Stimulated activated CD4-positive, alpha-beta T cell treated with anti-CD3 and anti-CD28 coated beads, Interleukin-1b, Interleukin-23, amount 100 ng/mL, for 4 hours (primary cell): ENCODE data around the gene PAFAH1B1.
"Not testable (repeated sequence)": the region's sequence is repeated elsewhere in the genome, so short reads cannot be mapped to it uniquely, and the experiment has no call there.

Experiments
- DNase-seq, 2 donors: peaks; one replicate each; pipeline ENCODE4 v3.0.0-alpha.2; 2020; ENCODE audit warnings: low read depth in 2 of 2

Gene PAFAH1B1

DNA sequence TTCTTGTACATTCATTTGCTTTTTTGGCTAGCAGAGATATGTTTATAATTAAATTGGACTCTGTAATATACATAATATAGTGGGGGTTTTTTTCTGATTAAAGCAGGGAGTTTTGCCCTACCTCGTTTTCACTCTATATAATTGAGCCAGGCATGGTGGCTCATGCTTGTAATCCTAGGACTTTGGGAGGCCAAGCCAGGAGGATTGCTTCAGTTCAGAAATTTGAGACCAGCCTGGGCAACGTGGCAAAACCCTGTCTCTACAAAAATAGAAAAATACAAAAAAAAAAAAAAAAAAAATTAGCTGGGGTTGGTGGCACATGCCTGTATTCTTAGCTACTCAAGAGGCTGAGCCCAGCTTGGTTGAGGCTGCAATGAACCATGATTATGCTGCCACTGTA lies 42.2 kb downstream of the PAFAH1B1 start:
- DNase-seq: no peak

DNA sequence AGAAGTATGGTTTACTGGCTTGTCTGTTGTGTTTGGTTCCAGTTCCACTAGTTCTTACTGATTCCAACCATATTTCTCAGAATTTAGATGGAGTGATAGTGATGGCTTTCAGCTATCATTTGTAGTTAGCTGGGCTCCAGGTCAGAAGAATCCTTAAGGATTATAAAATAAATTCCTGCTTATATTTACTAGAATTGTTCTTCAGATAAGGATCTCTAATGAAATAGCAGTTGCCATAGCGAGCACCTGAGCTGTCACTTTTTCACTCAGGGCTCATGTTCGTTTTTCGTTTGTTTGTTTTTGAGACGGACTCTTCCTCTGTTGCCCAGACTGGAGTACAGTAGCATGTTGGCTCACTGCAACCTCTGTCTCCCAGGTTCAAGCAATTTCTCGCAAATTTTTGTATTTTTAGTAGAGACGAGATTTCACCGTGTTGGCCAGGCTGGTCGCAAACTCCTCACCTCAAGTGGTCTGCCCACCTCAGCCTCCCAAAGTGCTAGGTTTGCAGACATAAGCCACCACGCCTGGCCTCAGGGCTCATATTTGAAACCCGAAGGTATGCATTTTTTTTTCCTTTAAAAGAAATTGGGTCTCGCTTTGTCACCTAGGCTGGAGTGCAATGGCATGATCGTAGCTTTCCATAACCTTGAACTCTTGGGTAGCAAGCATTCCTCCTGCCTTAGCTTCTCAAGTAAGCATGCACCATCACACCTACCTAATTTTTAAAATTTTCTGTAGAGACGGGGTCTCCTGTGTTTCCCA lies 42.9 kb downstream of the PAFAH1B1 start:
- no peak for DNase-seq

GRCh38 chr17:2637422-2637821 lies 44.0 kb downstream of the PAFAH1B1 start:
- DNase-seq: no peak

DNA sequence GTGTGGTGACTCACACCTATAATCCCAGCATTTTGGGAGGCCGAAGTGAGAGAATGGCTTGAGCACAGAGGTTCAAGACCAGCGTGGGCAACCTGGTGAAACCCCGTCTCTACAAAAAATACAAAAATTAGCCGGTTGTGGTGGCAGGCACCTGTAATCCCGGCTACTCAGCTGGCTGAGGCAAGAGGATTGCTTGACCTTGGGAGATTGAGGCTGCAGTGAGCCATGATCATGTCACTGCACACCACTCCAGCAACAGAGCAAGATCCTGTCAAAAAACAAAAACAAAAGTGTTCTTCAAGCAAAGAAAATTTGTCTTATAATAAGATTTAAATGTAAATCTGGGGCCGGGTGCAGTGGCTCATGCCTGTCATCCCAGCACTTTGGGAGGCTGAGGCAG lies 51.5 kb downstream of the PAFAH1B1 start:
- DNase-seq: no peak

GRCh38 chr17:2647957-2648356 lies 54.5 kb downstream of the PAFAH1B1 start:
- no peak for DNase-seq

DNA sequence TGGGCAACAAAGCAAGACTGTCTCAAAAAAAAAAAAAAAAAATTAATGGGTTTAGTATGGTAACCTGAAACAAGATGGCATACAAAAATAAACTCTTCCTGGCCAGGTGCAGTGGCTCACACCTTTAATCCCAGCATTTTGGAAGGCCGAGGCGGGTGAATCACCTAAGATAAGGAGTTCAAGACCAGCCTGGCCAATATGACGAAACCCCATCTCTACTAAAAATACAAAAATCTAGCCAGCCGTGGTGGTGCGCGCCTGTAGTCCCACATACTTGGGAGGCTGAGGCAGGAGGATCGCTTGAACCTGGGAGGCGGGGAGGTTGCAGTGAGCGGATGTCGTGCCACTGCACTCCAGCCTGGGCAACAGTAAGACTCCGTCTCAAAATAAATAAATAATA lies 55.7 kb downstream of the PAFAH1B1 start:
- no peak for DNase-seq

DNA sequence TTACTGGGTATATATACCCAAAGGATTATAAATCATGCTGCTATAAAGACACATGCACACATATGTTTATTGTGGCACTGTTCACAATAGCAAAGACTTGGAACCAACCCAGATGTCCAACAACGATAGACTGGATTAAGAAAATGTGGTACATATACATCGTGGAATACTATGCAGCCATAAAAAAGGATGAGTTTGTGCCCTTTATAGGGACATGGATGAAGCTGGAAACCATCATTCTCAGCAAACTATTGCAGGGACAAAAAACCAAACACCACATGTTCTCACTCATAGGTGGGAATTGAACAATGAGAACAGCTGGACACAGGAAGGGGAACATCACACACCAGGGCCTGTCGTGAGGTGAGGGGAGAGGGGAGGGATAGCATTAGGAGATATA lies 59.5 kb downstream of the PAFAH1B1 start:
- DNase-seq: not testable (repeated sequence)

GRCh38 chr17:2655546-2655945 lies 62.1 kb downstream of the PAFAH1B1 start:
- DNase-seq: no peak

DNA sequence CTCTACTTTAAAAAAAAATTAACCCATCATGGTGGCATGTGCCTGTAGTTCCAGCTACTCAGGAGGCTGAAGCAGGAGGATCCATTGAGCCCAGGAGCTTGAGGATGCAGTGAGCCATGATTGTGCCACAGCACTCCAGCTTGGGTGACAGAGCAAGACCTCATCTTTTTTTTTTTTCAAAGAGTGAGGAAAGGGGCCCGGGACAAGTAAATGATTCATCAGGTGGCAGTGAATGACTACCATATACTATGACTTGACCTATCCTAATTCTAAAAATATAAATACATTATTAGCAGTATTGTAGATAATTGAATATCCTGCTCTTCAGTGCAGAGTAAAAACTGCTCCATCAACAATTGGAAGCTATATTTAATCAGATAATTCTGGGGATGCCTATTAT lies 62.8 kb downstream of the PAFAH1B1 start:
- DNase-seq: no peak

- DNase-seq: not testable (repeated sequence)
These were observed 65.9 kb downstream of the PAFAH1B1 start for GRCh38 chr17:2659337-2659736.

DNA sequence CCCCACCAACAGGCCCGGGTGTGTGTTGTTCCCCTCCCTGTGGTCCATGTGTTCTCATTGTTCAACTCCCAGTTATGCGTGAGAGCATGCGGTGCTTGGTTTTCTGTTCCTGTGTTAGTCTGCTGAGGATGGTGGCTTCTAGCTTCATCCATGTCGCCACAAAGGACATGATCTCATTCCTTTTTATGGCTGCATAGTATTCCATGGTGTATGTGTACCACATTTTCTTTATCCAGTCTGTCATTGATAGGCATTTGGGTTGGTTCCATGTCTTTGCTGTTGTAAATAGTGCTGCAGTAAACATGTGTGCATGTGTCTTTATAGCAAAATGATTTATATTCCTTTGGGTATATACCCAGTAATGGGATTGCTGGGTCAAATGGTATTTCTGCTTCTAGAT lies 67.0 kb downstream of the PAFAH1B1 start:
- not testable (repeated sequence) for DNase-seq

DNA sequence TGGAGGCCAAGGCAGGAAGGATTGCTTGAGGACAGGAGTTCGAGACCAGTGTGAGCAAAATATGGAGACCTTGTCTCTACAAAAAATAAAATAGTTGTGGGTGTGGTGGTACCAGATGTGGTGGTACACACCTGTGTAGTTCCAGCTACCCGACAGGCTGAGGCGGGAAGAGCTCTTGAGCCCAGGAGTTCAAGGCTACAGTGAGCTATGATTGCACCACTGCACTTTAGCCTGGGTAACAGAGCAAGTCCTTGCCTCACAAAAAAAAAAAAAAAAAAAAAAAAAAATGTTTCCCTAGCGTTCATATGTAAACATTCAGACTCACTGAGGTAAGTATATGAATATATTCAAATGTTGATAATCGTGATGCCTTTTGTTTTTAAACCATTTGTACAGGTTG lies 78.6 kb downstream of the PAFAH1B1 start:
- no peak for DNase-seq

DNA sequence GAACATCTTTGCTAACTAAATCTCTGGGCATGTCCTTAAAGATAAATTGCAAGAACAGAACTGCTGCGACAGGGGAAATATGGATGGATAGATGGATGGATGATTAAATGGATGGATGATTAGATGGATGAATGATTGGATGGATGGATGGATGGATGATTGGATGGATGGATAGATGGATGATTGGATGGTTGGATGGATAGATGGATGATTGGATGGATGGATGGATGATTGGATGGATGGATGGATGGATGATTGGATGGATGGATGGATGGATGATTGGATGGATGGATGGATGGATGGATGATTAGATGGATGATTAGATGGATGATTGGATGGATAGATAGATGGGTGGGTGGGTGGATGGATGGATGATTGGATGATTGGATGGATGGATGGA lies 85.8 kb downstream of the PAFAH1B1 start:
- DNase-seq: not testable (repeated sequence)

DNA sequence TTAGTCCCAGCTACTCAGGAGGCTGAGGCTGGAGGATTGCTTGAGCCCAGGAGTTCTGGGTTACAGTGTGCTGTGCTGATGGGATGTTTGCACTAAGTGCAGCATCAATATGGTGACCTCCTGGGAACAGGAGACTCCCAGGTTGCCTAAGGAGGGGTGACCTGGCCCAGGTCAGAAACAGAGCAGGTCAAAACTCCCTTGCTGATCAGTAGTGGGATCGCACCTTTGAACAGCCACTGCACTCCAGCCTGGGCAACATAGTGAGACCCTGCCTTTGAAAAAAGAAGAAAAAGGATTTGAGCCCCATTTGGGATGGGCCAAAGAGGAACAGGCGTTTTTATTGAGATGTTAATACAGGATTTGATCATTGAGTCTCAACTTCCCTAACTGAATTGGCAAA lies 87.5 kb downstream of the PAFAH1B1 start:
- DNase-seq: no peak

GRCh38 chr17:2681650-2682049 lies 88.2 kb downstream of the PAFAH1B1 start:
- no peak for DNase-seq

- DNase-seq: no peak
These were observed 88.9 kb downstream of the PAFAH1B1 start for GRCh38 chr17:2682176-2682938.

DNA sequence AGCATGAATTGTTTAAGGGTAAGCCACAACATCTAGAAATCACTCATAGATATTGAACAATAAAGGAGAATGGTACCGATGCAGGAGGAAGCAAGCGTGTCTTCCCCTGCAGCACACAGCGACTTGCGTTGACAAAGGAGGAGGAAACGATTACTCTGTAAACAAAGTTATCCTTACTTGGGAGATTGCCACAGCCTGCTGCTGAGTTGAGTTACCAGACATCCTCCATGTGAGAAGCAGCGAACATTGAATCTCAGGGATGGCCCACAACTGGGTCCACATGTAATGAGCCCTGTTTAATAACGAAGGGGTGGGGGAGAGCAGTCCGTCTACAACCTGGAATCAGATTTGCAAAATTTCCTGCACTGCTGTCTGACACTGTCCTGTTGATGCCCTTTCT lies 90.5 kb downstream of the PAFAH1B1 start:
- DNase-seq: no peak

GRCh38 chr17:2684549-2684948 lies 91.1 kb downstream of the PAFAH1B1 start:
- DNase-seq: no peak

DNA sequence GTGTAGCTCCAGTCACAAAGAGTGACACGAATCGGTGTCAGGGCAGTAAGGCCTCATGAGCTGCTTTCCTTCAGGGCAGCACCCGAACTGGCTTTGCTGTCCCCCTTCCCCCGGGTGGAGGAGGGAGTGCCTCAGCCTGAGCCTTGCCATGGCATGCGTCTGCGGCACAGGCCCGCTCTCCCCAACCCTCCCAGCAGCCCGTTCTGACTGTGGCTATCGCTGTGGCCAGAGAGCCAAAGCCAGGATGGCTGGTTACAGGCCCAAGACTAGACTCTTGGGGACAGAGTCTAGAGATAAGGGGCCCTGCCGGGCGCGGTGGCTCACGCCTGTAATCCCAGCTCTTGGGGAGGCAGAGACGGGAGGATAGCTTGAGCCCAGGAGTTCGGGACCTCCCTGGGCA lies 92.2 kb downstream of the PAFAH1B1 start:
- no peak for DNase-seq

DNA sequence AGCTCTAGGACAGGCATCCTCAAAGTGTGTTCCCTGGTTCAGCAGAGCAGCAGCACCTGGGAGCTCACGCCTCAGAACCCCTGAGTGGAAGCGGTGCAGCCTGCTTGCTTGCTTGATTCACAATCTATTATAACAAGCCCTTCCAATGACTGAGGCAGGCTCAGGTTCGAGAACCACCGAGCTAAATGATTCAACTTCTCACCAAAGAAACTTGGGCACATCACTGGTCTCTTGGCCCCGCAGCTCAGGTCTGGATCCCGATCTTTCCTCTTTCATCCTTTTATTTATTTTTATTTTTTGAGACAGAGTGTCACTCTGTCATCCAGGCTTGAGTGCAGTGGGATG lies 93.6 kb downstream of the PAFAH1B1 start:
- no peak for DNase-seq

DNA sequence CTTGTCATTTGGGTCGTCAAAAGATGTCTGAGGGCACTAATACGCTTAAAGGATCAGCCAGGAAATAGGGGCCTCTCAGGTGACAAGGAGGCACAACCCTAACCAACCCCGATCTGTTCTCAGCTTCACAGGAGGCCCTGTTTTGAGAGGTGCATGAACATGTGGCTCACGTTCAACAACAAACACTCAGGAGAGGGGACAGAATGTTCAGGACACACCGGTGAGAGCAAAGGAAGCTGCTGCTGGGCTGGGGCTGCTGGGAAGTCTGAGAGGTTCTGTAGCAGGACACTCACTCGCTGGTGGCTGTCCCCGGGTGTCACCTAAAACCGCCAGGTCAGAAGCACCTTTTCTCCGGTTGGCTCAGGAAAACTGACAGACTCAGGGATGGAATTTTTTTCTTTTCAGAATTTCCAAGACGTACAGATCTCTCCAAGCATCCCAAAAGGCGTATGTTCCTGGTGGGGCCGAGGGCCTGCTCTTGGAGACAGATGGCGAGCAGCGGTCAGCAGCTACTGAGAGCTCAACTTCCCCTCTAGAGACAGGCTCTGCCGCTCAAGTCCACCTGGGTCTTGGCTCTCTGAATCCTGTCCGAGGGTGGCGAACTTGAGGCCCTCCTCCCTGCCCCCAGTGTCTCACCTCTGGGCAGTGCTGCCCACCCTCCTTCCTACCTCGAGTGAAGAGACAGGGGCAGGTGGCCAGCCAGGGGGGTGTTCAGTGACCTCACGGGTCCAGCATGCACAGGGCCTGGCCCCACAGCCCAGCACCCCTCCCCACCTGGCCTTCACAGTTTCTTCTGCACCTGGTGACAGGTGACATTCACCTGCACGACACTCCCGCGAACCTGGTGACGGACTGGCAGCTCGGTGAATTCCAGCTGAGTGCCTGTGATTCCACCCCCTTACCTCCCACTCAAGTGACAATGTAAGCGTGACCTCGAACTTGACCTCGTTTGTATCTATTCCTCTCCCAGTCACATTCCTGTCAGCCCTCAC lies 95.2 kb downstream of the PAFAH1B1 start:
- DNase-seq: no peak
